NB4 (cell line): ENCODE data around the gene RARA.
"Not testable (repeated sequence)": the region's sequence is repeated elsewhere in the genome, so short reads cannot be mapped to it uniquely, and the experiment has no call there.

ENCODE experiments used
- DNase-seq: peaks from one replicate; pipeline ENCODE4 v3.0.0; 2010; ENCODE audit warnings: low read depth
- H3K4me3 ChIP-seq: one replicate; pipeline ENCODE4 v1.5.1; 2011; ENCODE audit warnings: mild to moderate bottlenecking, low read depth, low read length, moderate library complexity
- MYC ChIP-seq: IDR thresholded peaks from 2 replicates; pipeline ENCODE4 v1.6.1; 2011; ENCODE audit warnings: low read depth, low read length
- POLR2A ChIP-seq: IDR thresholded peaks from 2 replicates; pipeline ENCODE4 v1.6.1; 2011; ENCODE audit warnings: mild to moderate bottlenecking; ENCODE audit not compliant: insufficient read length; ENCODE audit errors: extremely low read depth
- TF ChIP-seq, protein P1 (sequence below): IDR thresholded peaks from one replicate; pipeline ENCODE4 v1.5.1; 2012; ENCODE audit warnings: low read depth, low read length
- TF ChIP-seq, protein P2 (sequence below): IDR thresholded peaks from 2 replicates; pipeline ENCODE4 v1.6.1; 2011; ENCODE audit warnings: low read depth, low read length

Gene RARA

DNA sequence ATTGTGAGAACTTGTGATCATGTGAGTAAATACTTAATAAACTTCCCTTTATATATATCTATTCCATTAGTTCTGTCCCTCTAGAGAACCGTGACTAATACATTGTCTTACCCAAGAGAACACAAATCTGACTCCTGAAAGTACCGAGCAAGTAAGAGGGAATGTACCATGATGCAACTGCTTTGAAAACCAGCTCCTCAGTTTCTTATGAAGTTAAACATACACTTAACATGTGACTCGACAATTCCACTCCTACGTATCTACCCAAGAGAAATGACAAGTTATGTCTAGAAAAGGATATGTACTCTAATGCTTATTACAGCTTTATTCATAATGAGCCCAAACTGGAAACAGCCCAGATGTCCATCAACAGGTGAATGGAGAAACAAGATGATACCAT lies 64.3 kb downstream of the RARA start:
- DNase-seq = no peak
- TF ChIP-seq, protein P1, sequence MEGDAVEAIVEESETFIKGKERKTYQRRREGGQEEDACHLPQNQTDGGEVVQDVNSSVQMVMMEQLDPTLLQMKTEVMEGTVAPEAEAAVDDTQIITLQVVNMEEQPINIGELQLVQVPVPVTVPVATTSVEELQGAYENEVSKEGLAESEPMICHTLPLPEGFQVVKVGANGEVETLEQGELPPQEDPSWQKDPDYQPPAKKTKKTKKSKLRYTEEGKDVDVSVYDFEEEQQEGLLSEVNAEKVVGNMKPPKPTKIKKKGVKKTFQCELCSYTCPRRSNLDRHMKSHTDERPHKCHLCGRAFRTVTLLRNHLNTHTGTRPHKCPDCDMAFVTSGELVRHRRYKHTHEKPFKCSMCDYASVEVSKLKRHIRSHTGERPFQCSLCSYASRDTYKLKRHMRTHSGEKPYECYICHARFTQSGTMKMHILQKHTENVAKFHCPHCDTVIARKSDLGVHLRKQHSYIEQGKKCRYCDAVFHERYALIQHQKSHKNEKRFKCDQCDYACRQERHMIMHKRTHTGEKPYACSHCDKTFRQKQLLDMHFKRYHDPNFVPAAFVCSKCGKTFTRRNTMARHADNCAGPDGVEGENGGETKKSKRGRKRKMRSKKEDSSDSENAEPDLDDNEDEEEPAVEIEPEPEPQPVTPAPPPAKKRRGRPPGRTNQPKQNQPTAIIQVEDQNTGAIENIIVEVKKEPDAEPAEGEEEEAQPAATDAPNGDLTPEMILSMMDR = no peak
- TF ChIP-seq POLR2A = no peak
- TF ChIP-seq MYC = no peak
- TF ChIP-seq, protein P2, sequence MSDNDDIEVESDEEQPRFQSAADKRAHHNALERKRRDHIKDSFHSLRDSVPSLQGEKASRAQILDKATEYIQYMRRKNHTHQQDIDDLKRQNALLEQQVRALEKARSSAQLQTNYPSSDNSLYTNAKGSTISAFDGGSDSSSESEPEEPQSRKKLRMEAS = no peak

DNA sequence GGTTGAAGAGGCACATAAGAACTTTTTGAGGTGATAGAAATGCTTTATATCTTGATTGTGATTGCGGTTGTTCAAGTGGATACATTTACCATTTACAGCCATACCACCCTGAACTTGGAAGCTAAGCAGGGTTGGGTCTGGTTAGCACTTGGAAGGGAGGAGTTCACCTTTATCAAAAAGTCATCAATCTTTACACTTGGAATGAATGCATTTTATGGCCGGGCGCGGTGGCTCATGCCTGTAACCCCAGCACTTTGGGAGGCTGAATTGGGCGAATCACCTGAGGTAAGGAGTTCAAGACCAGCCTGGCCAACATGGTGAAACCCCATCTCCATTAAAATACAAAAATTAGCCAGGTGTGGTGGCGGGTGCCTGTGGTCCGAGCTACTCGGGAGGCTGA lies 65.0 kb downstream of the RARA start:
- H3K4me3 ChIP-seq = no peak overlapping the region
- no peak for DNase-seq
- TF ChIP-seq POLR2A = no peak
- TF ChIP-seq, protein P1 = no peak
- TF ChIP-seq, protein P2 = no peak
- TF ChIP-seq MYC = no peak

More for the DNA sequence above, 64.3 kb downstream of the RARA start:
- H3K4me3 ChIP-seq = no peak overlapping the region

DNA sequence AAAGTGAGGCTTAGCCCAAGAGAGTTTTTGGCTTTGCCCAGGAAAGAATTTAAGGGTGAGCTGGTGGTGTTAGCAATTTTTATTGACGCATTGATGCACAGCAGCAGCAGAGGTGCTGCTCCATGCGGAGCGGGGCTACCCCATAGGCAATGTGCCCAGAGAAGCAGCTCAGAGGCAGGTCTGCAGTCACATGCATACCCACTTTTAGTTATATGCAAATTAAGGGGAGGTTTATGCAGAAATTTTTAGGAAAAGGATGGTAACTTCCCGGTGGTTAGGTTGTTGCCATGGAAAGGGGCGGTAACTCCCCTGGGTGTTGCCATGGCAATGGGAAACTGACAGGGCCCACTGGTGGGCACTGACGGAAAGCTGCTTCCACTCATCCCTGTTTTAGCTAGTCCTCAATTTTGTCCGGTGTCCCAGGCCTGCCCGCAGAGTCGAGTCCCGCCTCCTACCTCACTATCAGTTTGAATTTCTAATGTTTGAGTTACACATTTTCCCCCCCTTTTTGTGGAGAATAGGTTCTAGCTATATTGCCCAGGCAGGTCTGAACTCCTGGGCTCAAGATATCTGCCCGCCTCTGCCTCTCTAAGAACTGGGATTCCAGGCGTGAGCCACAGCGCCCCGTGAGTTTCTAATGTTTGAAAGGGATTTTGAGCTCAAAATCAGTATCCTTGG lies 66.0 kb downstream of the RARA start:
- TF ChIP-seq MYC (no peak), POLR2A (no peak)
- TF ChIP-seq, protein P2 = no peak
- TF ChIP-seq, protein P1 = no peak
- no peak overlapping the region for H3K4me3 ChIP-seq
- no peak for DNase-seq

DNA sequence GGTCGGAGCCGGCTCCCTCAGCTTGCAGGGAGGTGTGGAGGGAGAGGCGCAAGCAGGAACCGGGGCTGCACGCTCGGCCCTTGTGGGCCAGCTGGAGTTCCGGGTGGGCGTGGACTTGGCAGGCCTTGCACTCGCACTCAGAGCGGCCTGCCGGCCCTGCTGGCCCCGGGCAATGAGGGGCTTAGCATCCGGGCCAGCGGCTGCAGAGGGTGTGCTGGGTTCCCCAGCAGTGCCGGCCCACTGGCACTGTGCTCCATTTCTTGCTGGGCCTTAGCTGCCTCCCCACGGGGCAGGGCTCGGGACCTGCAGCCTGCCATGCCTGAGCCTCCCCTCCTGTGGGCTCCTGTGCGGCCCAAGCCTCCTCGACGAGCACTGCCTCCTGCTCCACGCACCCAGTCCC lies 66.8 kb downstream of the RARA start:
- H3K4me3 ChIP-seq = not testable (repeated sequence)

DNA sequence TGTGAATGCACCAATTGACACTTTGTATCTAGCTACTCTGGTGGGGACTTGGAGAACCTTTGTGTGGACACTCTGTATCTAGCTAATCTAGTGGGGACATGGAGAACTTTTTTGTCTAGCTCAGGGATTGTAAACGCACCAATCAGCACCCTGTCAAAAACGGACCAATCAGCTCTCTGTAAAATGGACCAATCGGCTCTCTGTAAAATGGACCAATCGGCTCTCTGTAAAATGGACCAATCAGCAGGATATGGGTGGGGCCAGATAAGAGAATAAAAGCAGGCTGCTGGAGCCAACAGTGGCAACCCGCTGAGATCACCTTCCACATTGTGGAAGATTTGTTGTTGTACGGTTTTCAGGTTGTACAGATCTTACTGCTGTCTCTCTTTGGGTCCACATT lies 67.6 kb downstream of the RARA start:
- not testable (repeated sequence) for DNase-seq, H3K4me3 ChIP-seq

More for the DNA sequence above, 66.8 kb downstream of the RARA start:
- DNase-seq = not testable (repeated sequence)

DNA sequence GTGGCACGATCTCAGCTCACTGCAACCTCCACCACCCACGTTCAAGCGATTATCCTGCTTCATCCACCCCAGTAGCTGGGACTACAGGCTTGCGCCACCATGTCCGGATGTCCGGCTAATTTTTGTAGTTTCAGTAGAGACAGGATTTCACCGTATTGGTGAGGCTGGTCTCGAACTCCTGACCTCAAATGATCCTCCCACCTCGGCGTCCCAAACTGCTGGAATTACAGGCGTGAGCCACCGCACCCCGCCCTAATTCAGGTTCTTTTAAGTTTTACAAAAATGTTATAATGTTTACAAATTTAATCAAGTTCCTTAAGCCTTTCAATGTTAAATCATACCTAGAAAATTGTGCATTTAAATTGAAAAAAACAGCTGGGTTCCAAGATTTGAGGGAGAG lies 68.9 kb downstream of the RARA start:
- no peak overlapping the region for H3K4me3 ChIP-seq
- TF ChIP-seq POLR2A (no peak), MYC (no peak)
- TF ChIP-seq, protein P1 = no peak
- TF ChIP-seq, protein P2 = no peak
- no peak for DNase-seq

DNA sequence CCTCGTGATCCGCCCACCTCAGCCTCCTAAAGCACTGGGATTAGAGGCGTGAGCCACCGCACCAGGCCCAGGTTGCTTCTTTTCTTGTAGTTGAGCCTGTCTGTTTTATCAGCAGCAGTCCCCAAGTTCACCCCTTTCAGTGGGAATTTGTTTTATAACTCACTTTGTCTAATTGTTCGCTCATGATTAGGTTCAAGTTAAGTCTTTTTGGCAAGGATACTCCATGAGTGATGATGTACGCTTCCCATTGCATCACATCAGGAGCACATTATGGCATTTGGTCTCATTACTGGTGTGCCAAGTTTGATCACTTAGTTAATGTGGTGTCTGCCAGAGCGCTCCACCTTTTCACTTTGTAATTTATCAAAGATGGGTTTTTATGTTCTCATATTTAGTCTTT lies 70.0 kb downstream of the RARA start:
- no peak for DNase-seq
- no peak overlapping the region for H3K4me3 ChIP-seq
- no peak for TF ChIP-seq MYC
- TF ChIP-seq, protein P1 = no peak
- TF ChIP-seq POLR2A = no peak
- TF ChIP-seq, protein P2 = no peak
